GM21825 (cell line): ENCODE results near the gene RPS28.
"Not testable (repeated sequence)": the region's sequence is repeated elsewhere in the genome, so short reads cannot be mapped to it uniquely, and the experiment has no call there.

Source experiments
- ATAC-seq: cut with Tn5 transposase; IDR thresholded peaks from one replicate; pipeline ENCODE4 v1.9.1; 2021; ENCODE audit warnings: mild to moderate bottlenecking, moderate library complexity; ENCODE audit not compliant: unreplicated experiment

The RPS28 gene

DNA sequence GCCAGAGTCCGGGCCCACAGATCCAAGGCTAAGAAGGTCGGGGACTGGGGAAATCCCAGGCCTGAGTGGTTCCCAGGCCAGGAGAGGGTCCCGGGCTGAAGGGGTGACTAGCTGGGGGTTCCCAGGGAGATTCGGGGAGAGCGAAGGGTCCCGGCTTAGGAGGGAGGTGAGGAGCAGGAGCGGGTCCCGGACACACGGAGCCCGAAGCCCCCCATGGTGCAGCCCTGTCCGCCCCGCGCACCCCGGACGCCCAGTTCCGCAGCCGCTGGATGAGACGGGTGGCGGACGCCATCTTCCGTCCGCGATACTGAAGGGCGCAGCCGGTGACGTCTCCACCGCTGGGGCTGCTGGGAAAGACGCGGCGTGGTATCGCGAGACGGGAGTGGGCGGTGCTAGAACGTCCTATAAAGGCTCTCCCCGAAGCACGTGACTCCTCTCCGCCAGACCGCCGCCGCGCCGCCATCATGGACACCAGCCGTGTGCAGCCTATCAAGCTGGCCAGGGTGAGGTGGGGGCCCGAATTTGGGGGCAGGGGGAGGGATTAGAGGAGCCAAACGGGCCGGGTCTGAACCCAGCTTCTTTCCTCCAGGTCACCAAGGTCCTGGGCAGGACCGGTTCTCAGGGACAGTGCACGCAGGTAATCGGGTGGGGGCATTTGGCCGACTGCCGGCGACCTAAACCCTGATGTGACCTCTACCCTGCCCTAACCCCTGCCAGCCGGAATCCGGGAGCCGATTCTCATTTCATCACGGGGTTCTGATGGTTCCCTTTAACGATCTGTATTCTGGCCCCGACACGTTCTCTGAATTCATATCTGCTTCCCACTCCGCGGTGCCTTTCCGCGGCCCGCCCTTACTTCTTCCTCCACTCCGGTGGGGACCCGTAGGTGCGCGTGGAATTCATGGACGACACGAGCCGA lies at the start of gene RPS28, which contains the start of gene NDUFA7:
TSS of gene RPS28 (plus strand) at position 430 of the 919 bp plus-strand sequence. CDS start at position 465, 35 bp downstream.
TSS of gene NDUFA7 (minus strand) at position 309 of the 919 bp plus-strand sequence. CDS start at position 292, 17 bp downstream.
- peak; percentile 83 for ATAC-seq

DNA sequence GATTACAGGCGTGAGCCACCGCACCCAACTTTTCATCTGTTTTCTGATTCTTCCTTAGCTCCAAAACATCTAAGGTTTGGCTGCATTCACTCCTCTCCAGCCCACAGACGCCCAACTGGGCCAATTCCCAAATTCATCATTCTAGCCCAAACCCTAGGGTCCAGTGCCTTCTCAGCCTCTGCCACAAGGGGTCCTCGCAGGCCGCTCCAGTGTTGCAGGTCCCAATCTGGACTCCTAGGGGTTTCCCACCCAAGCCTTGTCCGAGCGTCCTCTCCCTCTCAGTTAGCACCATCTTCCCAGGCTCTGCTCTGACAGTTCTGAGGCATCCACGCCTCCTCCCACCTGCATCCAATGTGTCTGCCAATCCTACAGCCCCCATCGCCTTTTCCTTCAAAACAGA lies 44.8 kb upstream of the RPS28 start:
- ATAC-seq, result not testable (repeated sequence)

GRCh38 chr19:8291337-8291736 lies 30.0 kb upstream of the RPS28 start:
- not testable (repeated sequence) for ATAC-seq

DNA sequence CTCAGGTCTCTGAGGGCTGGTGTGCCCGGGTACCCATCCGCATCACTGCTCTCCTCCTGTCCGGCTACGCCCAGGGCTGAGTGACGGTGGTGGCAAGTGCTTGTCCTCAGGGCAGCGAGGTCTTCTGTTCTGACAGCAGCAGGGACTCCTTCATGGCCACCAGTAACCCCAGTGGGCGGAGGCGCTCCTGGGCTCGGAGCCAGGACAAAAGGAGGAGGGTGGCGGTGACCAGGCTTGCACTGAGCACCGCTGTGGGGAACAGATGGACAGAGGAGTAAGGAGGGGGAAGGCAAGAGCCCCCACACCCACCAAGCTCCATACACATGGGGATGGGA lies 19.0 kb upstream of the RPS28 start:
- ATAC-seq, result no peak

- ATAC-seq, result no peak
These were observed 18.6 kb upstream of the RPS28 start for GRCh38 chr19:8302734-8303133.

DNA sequence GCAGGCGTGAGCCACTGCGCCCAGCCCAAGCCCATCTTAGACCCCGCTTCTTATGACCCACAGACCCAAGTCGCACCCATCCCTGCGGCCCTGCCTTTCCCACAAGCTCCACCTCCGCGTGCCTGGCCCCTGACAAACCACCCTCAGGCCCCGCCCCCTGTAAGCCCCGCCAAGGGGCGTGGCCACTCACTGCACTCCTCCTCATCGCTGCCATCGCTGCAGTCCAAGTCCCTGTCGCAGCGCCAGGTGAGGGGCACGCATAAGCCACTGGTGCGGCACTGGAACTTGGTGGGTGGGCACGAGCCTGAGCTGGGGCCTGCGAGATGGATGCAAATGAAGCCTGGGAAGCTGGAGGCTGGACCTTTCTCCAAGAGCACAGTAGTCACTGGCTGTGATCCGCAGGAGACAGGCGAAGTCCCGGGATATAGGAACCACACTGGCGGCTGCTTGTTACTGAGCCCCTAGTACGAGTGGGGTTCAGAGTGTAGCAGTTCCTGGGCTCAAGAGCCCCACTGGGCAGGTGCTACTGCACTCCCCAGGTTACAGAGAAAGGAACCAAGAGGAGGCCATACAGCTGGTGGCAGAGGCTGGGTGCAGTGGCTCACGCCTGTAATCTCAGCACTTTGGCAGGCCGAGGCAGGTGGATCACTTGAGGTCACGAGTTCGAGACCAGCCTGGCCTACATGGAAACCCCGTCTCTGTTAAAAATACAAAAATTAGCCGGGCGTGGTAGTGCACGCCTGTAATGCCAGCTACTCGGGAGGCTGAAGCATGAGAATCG lies 16.3 kb upstream of the RPS28 start:
- ATAC-seq, result no peak

DNA sequence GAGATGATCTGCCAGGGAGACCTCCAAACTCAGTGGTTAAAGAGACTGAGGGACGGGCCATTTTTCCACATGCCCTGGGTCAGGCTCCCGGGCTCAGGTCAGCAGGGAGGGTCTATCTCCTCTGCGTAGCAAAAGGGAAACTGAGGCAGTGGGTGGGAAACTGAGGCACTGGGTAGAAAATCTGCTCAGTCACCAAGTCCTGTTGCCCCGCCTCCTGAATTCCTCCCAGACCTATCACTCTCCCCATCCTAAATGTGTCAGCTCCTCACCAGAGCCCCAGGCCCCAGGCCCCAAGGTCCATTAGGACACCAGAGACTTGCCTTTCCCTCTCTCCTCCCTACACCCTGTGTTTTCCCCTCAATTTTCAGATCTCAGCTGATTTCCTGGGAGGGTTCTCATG lies 15.5 kb upstream of the RPS28 start:
- ATAC-seq, result no peak

GRCh38 chr19:8306235-8307054 lies 14.9 kb upstream of the RPS28 start:
- no peak for ATAC-seq

GRCh38 chr19:8307400-8307964 lies 13.8 kb upstream of the RPS28 start:
- no peak for ATAC-seq

- peak; percentile 65 for ATAC-seq
These were observed 13.1 kb upstream of the RPS28 start, which contains the start of gene CD320 for GRCh38 chr19:8307965-8308866. Gene CD320, minus strand, starts transcription at chr19:8308358. Its CDS starts 68 bp downstream, at chr19:8308290.

GRCh38 chr19:8308891-8309291 lies 12.4 kb upstream of the RPS28 start:
- ATAC-seq, result no peak

GRCh38 chr19:8310342-8311055 lies 10.8 kb upstream of the RPS28 start:
- no peak for ATAC-seq

GRCh38 chr19:8311461-8312260 lies 9.6 kb upstream of the RPS28 start:
- ATAC-seq, result no peak

GRCh38 chr19:8314981-8315640 lies 6.2 kb upstream of the RPS28 start:
- not testable (repeated sequence) for ATAC-seq

DNA sequence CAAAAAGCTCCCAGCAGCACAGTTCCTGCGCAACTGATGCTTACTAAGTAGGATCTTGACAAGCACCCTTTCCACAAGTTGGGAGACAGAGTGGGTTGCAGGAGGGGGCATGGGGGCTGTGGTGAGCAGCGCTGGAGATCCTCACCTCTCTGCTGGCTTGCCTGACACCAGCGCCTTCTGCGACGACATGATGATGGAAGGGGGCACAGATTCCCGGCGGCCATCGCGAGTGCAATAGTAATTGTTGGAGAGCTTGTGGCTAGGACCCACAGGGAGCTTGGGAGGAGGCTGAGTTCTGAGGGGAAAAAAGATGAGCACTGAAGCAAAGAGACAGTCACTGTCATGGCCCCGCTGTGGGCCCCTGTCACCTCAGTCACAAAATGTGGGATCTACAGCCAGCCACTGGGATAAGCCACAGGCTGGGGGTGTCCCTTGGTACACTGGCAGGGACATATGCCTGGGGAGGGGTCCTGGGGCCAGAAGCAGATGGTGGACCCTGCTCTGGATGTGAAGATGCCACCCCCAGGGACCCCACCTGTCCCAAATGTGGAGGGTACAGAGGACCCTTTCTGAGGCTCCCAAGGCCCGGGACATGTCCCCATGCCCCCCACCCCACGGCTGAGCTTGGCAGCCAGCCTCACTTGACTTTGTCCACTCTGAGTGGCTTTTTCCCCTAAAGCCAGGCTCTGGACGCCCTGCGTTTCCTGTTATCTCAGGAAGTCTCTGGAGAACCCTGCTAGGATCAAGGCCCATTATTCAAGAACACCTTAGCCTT lies 4.8 kb upstream of the RPS28 start:
- no peak for ATAC-seq

- not testable (repeated sequence) for ATAC-seq
These were observed 2.5 kb upstream of the RPS28 start for GRCh38 chr19:8318835-8319234.
